Heart left ventricle (tissue), 16 donors: ENCODE data around the gene NPR2. TPM values are rescaled to one million over a fixed set of nuclear protein-coding genes. Genes with fewer than 3 reads are reported as not detected.

Source experiments
- ATAC-seq, 4 donors: fragments of 200-7000 bp; cut with Tn5 transposase; one replicate each; pipeline ENCODE4 v1.9.1; 2020 to 2022; ENCODE audit warnings: moderate library complexity in 4 of 4, mild to moderate bottlenecking in 3 of 4, moderate number of reproducible peaks in 1 of 4
- DNase-seq, 5 donors: peaks; one replicate each; pipeline ENCODE4 v3.0.0-alpha.2; 2020
- H3K27ac ChIP-seq, 12 donors: fragments of 200-600 bp; sonication (generic) in 4 of 12; one replicate each; pipeline versions ENCODE4 v1.5.0 to v1.8.0; 2016 to 2022; ENCODE audit warnings: mild to moderate bottlenecking in 2 of 12
- H3K27me3 ChIP-seq, 9 donors: fragments of 200-600 bp; sonication (generic) in 2 of 9; one replicate each; pipeline versions ENCODE4 v1.5.1 to v1.8.0; 2016 to 2022; ENCODE audit warnings: mild to moderate bottlenecking in 3 of 9
- H3K36me3 ChIP-seq, 9 donors: fragments of 200-600 bp; sonication (generic) in 2 of 9; one replicate each; pipeline versions ENCODE4 v1.5.0 to v1.8.0; 2018 to 2022; ENCODE audit warnings: mild to moderate bottlenecking in 2 of 9
- H3K4me1 ChIP-seq, 12 donors: fragments of 200-600 bp; sonication (generic) in 4 of 12; one replicate each; pipeline versions ENCODE4 v1.5.0 to v1.8.0; 2016 to 2022; ENCODE audit warnings: mild to moderate bottlenecking in 3 of 12
- H3K4me3 ChIP-seq, 12 donors: fragments of 200-600 bp; sonication (generic) in 4 of 12; one replicate each; pipeline versions ENCODE4 v1.5.0 to v1.8.0; 2017 to 2022; ENCODE audit warnings: mild to moderate bottlenecking in 9 of 12, moderate library complexity in 4 of 12
- H3K9me3 ChIP-seq, 12 donors: fragments of 200-600 bp; sonication (generic) in 4 of 12; one replicate each; pipeline versions ENCODE4 v1.5.0 to v1.8.0; 2016 to 2022; ENCODE audit warnings: mild to moderate bottlenecking in 1 of 12
- CTCF ChIP-seq, 12 donors: fragments of 200-600 bp; sonication (generic) in 4 of 12; IDR thresholded peaks; one replicate each; pipeline versions ENCODE4 v1.5.0 to v1.8.0; 2018 to 2022; ENCODE audit warnings: antibody characterized with exemption in 12 of 12, mild to moderate bottlenecking in 5 of 12
- POLR2A ChIP-seq, 2 donors: fragments of 450-650 bp; IDR thresholded peaks; one replicate each; pipeline ENCODE4 v1.6.1; 2017; ENCODE audit warnings: antibody characterized with exemption in 2 of 2, mild to moderate bottlenecking in 2 of 2, moderate library complexity in 2 of 2
- WGBS, 4 donors: extraction: QIAGEN DNeasy Blood & Tissue Kit in 2 of 4; methylation state at CpG; one replicate each; pipeline versions ENCODE4 v1.1.5 to v1.1.7; 2013 to 2018; 5-methylcytosine and 5-hydroxymethylcytosine counted together
- intact Hi-C, 10 donors: fragments of 100-400 bp; cut with DNase I; formaldehyde crosslinking; loops; one replicate each; pipeline versions ENCODE4 v1.11.1 to v1.14.2; 2022
- polyA plus RNA-seq, 2 donors: library from polyadenylated mRNA; stranded (reverse); fragments of 200-250 nt; gene quantifications; one replicate each; pipeline ENCODE4 v1.2.3, GENCODE V29; 2013
- total RNA-seq, 9 donors: library from RNA; depleted of rRNA in 2 of 9; stranded (reverse); fragments of >200 nt in 2 of 9; fragmentation: NEBNext Ultra II Directional in 3 of 9; extraction: Animal tissue kit (Norgen Biotek cat#: 25700) in 3 of 9; gene quantifications; one replicate each; pipeline versions ENCODE4 v1.1.0 to v1.2.4, GENCODE V29; 2016 to 2023
- donor health status: ischemic (EF 13 %, LVEDD 7.1; RV severe dilation, severe dysfunction).
- donor health status: healthy with polysubstance abuse.
- donor health status: DM: no; HTN: yes; CAD: no.
- donor health status: DM: no; HTN: no; CAD: no.
- donor health status: ischemic (EF 25% LVEDD 6.9; RV normal size, moderate dysfunction).
- donor health status: ischemic (EF 25% LVEDD 5.7; RV mildly dilated, moderate dysfunction).
- donor health status: healthy.
- donor health status: DM: yes; HTN: yes; CAD: no.
- donor health status: ischemic (EF 35%, LVEDD 5.7; RV mildly dilated, moderate dysfunction).
- donor health status: nonischemic (EF 11% LVEDD 7.7; RV severe dilation, severe dysfunction).
- donor health status: DM: yes; HTN: yes; CAD: no.
- donor health status: PGD.
- donor health status: ischemic (EF 29% LVEDD 5.4; RV normal size, mild dysfunction).
- donor health status: nonischemic (EF 23%, LVEDD 6.1; RV moderate dilation, normal function).

The NPR2 gene
- total and polyA plus RNA-seq, 11 donors: 10.2 to 36.4 (median 22.9) TPM

DNA sequence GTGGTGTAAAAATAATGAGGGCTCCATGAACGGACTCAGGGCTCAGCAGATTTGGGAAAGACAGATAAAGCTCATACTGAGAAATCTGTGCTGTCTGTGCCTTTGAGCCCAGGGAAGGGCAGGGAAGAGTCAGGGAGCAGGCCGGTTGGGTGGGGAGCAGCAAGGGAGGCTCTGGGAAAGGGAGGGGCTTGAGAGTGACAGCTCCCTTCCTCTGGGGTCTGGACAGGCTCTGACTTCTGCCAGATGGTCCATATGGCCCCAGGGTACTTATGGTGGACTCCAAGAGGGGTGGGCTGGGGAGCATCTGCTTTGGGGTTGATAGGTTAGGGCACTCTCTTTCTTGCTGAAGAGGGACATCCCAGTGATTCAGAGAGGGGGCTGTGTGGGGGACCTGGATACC is 2.1 kb downstream of the NPR2 start:
- DNase-seq (no peak), ATAC-seq (no peak)
- no peaks in the 10 kb centered on the region for H3K9me3 ChIP-seq
- peak overlapping the region in 4 of 12 donors; percentile 2 to 85 (median 51) for H3K4me3 ChIP-seq
- intact Hi-C loops: loop anchor here in 2 of 10 donors (5.0 to 10.0 kb wide), 2 partner anchors 34 to 231 kb away; partner anchors contain the start of genes FAM221B (in 1 of the 2) and TMEM8B (in 1 of the 2)
- H3K27me3 ChIP-seq: peaks cover 0 to 7% (median 0%) of the 10 kb centered on the region in 9 donors
- H3K4me1 ChIP-seq: peaks cover 0 to 46% (median 30%) of the 10 kb centered on the region in 12 donors
- WGBS, 4 donors: 42 to 77% (median 51%) methylated on average over 2 of the region's 2 CpGs
- peaks cover 0 to under 1% (median 0%) of the 10 kb centered on the region in 9 donors for H3K36me3 ChIP-seq
- TF ChIP-seq POLR2A (IDR thresholded peaks at IDR 0.05): no peak
- no peak for TF ChIP-seq CTCF (IDR thresholded peaks at IDR 0.05)
- no peak overlapping the region for H3K27ac ChIP-seq

GRCh38 chr9:35795695-35796094 is 4.3 kb downstream of the NPR2 start:
- TF ChIP-seq CTCF (IDR thresholded peaks at IDR 0.05): no peak
- TF ChIP-seq POLR2A (IDR thresholded peaks at IDR 0.05): no peak
- ATAC-seq (no peak), DNase-seq (no peak)
- Histone ChIP-seq H3K27me3 (peaks cover 0 to 4% (median 0%) of the 10 kb centered on the region in 9 donors), H3K4me1 (peaks cover 0 to 39% (median 26%) of the 10 kb centered on the region in 12 donors), H3K4me3 (no peak overlapping the region), H3K36me3 (peaks cover 0 to 15% (median 8%) of the 10 kb centered on the region in 9 donors), H3K9me3 (no peaks in the 10 kb centered on the region), H3K27ac (no peak overlapping the region)
- intact Hi-C loops: loop anchor here in 2 of 10 donors (10.0 kb wide), 1 partner anchor 229 kb away; no protein-coding TSS in a partner anchor

- intact Hi-C loops: loop anchor here in 2 of 10 donors (10.0 kb wide), 1 partner anchor 227 kb away; no protein-coding TSS in a partner anchor
- Histone ChIP-seq H3K27me3 (no peaks in the 10 kb centered on the region), H3K4me3 (no peak overlapping the region), H3K27ac (no peak overlapping the region), H3K9me3 (no peaks in the 10 kb centered on the region), H3K36me3 (peaks cover 0 to 33% (median 25%) of the 10 kb centered on the region in 9 donors), H3K4me1 (peaks cover 0 to 28% (median 18%) of the 10 kb centered on the region in 12 donors)
- WGBS, 4 donors: 84 to 91% (median 87%) methylated on average over 6 of the region's 6 CpGs
- DNase-seq (no peak), ATAC-seq (no peak)
- TF ChIP-seq CTCF (IDR thresholded peaks at IDR 0.05): no peak
- TF ChIP-seq POLR2A (IDR thresholded peaks at IDR 0.05): no peak
Measured at GRCh38 chr9:35797311-35798109, 6.1 kb downstream of the NPR2 start.

DNA sequence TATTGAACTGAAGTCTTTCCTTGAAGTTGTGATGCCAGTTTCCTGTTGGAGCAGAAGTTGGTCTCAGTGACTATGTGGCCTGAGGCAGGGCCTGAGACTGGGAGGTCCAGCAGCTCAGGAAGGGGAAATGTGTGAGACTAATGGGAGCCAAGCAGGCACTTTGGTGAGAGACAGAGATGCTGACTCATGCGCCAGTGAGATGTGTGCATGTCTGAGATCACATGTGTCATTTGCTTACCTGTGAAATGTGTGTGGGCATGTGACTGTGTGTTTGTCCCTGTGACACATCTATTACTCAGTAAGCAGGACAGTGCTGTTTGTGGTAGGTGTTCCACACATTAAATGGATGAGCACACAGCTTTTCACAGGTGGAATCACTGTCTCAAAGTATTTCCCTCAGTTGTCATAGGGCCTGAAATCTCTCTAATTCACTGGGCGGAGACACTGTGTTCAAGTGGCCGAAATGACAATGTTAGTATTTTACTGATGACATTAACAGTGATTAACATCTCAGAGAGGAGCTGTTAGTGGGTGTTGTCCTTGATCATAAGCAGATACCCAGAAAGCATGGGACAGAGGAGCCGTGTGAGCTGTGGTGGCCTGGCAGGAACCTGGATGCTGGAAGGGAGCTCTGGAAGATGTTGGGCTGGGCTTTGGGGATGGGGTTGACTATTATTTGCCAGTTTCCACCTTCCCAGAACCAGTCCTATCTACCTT is 7.4 kb downstream of the NPR2 start:
- intact Hi-C loops: loop anchor here in 2 of 10 donors (10.0 kb wide), 1 partner anchor 226 kb away; no protein-coding TSS in a partner anchor
- no peak for DNase-seq
- Histone ChIP-seq H3K36me3 (peaks cover 0 to 43% (median 34%) of the 10 kb centered on the region in 9 donors), H3K27me3 (no peaks in the 10 kb centered on the region), H3K4me1 (peaks cover 0 to 15% (median 5%) of the 10 kb centered on the region in 12 donors), H3K9me3 (no peaks in the 10 kb centered on the region), H3K27ac (no peak overlapping the region), H3K4me3 (no peak overlapping the region)
- TF ChIP-seq CTCF (IDR thresholded peaks at IDR 0.05): no peak
- TF ChIP-seq POLR2A (IDR thresholded peaks at IDR 0.05): no peak
- WGBS, 4 donors: 90 to 95% (median 91%) methylated on average over 4 of the region's 4 CpGs
- ATAC-seq: no peak
